T-cell (primary cell): ENCODE data around the gene FMO5. TPM values are rescaled to one million over a fixed set of nuclear protein-coding genes. Genes with fewer than 3 reads are reported as not detected.

Experiments used
- ATAC-seq, 4 experiments: fragments of 200-7000 bp in 3 of 4; fragments of 150-1000 bp in 1 of 4; cut with Tn5 transposase; replicated peaks in 1 of 4; 1 replicate in 3 of 4; 2 replicates in 1 of 4; pipeline ENCODE4 v1.10.0; 2021; ENCODE audit warnings: moderate library complexity in 3 of 4, mild to moderate bottlenecking in 2 of 4, moderate number of reproducible peaks in 1 of 4
- CTCF ChIA-PET, 2 donors: fragments of 300-600 bp; sonication (Branson Sonifier 250); formaldehyde crosslinking; loops; one replicate each; lab custom pipeline; 2022; ENCODE audit warnings: antibody characterized with exemption in 2 of 2; lab: Charles Lee
- POLR2A ChIA-PET, 2 donors: fragments of 300-600 bp; sonication (Branson Sonifier 250); formaldehyde crosslinking; loops; one replicate each; lab custom pipeline; 2022; ENCODE audit warnings: antibody characterized with exemption in 2 of 2; lab: Charles Lee
- DNase-seq, 35 experiments: peaks; one replicate each; pipeline versions ENCODE4 v3.0.0 to v3.0.0-alpha.2; 2013 to 2023
- H3K27ac ChIP-seq: one replicate; pipeline ENCODE4 v1.5.1; 2013; ENCODE audit warnings: low read length
- H3K27me3 ChIP-seq, 2 experiments: replicated peaks in 1 of 2; 1 replicate in 1 of 2; 2 replicates in 1 of 2; pipeline versions ENCODE4 v1.6.1 to v1.7.0; 2013; ENCODE audit warnings: low read length in 1 of 2, mixed read lengths in 1 of 2; ENCODE audit not compliant: control insufficient read depth in 2 of 2, insufficient read depth in 2 of 2; ENCODE audit errors: extremely low read depth in 1 of 2
- H3K36me3 ChIP-seq, 2 donors: 1 replicate in 1 of 2; 2 replicates in 1 of 2; pipeline versions ENCODE4 v1.6.1 to v1.7.0; 2013; ENCODE audit warnings: low read length in 1 of 2; ENCODE audit not compliant: control insufficient read depth in 2 of 2, insufficient read depth in 1 of 2; ENCODE audit errors: extremely low read depth in 1 of 2
- H3K4me1 ChIP-seq, 2 experiments: 1 replicate in 1 of 2; 2 replicates in 1 of 2; pipeline versions ENCODE4 v1.6.1 to v1.7.0; 2013; ENCODE audit warnings: low read length in 2 of 2, mixed read lengths in 1 of 2; ENCODE audit not compliant: insufficient read depth in 2 of 2, control insufficient read depth in 1 of 2; ENCODE audit errors: extremely low read depth in 1 of 2
- H3K4me3 ChIP-seq, 2 donors: 1 replicate in 1 of 2; 2 replicates in 1 of 2; pipeline versions ENCODE4 v1.5.1 to v1.7.0; 2013; ENCODE audit warnings: mild to moderate bottlenecking in 2 of 2, low read length in 1 of 2, moderate library complexity in 1 of 2; ENCODE audit not compliant: control insufficient read depth in 1 of 2; ENCODE audit errors: extremely low read depth in 1 of 2
- H3K9me3 ChIP-seq: 2 replicates; pipeline ENCODE4 v1.7.0; 2013
- H3K27ac Mint-ChIP-seq, 2 donors: one replicate each; pipeline ENCODE4 v1.8.0; 2020 to 2021; ENCODE audit warnings: mild to moderate bottlenecking in 2 of 2, mixed read lengths in 2 of 2
- H3K27me3 Mint-ChIP-seq, 2 donors: one replicate each; pipeline ENCODE4 v1.8.0; 2021 to 2022; ENCODE audit warnings: mixed read lengths in 2 of 2
- H3K36me3 Mint-ChIP-seq: one replicate; pipeline ENCODE4 v1.8.0; 2021; ENCODE audit warnings: mixed read lengths
- H3K4me1 Mint-ChIP-seq, 3 donors: one replicate each; pipeline ENCODE4 v1.8.0; 2020 to 2022; ENCODE audit warnings: mixed read lengths in 3 of 3, mild to moderate bottlenecking in 1 of 3
- H3K4me3 Mint-ChIP-seq, 3 donors: one replicate each; pipeline ENCODE4 v1.8.0; 2020 to 2022; ENCODE audit warnings: mild to moderate bottlenecking in 3 of 3, mixed read lengths in 3 of 3, moderate library complexity in 3 of 3
- H3K9me3 Mint-ChIP-seq, 3 donors: one replicate each; pipeline ENCODE4 v1.8.0; 2020 to 2022; ENCODE audit warnings: mixed read lengths in 3 of 3
- WGBS: methylation state at CpG from one replicate; pipeline ENCODE4 v1.1.5; 2013; ENCODE audit warnings: missing lambda C conversion rate; ENCODE audit not compliant: insufficient coverage; 5-methylcytosine and 5-hydroxymethylcytosine counted together
- total RNA-seq, 35 experiments: library from RNA in 6 of 35; stranded (reverse) in 6 of 35; fragments of 120-200 nt in 1 of 35; gene quantifications; one replicate each; pipeline versions ENCODE4 v1.2.1 to v1.2.4 and lab custom pipeline; 2013 to 2026

Gene FMO5
- total RNA-seq, 5 donors from 2014 or later (not counting 1 experiment from before 2014, with no cell fraction given): 0.23 to 1.4 (median 0.95) TPM

- H3K27ac Mint-ChIP-seq: no peak overlapping the region
- H3K27me3 ChIP-seq: no peaks in the 10 kb centered on the region
- CTCF ChIA-PET: no interaction called here
- no peak overlapping the region for H3K27ac ChIP-seq
- H3K27me3 Mint-ChIP-seq: no peaks in the 10 kb centered on the region
- POLR2A ChIA-PET: no interaction called here
- no peaks in the 10 kb centered on the region for H3K4me1 Mint-ChIP-seq
- no CpG with 5 or more reads among the region's 7 CpGs for WGBS
- no peak overlapping the region for H3K4me3 Mint-ChIP-seq
- no peaks in the 10 kb centered on the region for H3K9me3 Mint-ChIP-seq
- no peaks in the 10 kb centered on the region for H3K36me3 ChIP-seq
- no peak for ATAC-seq
- no peaks in the 10 kb centered on the region for H3K4me1 ChIP-seq
- no peaks in the 10 kb centered on the region for H3K9me3 ChIP-seq
- no peak overlapping the region for H3K4me3 ChIP-seq
- no peaks in the 10 kb centered on the region for H3K36me3 Mint-ChIP-seq
- no peak for DNase-seq
Observed at GRCh38 chr1:147217141-147217540, 8.0 kb downstream of the FMO5 start.

GRCh38 chr1:147216124-147216523 lies 9.0 kb downstream of the FMO5 start:
- Histone ChIP-seq H3K27me3 (no peaks in the 10 kb centered on the region), H3K4me1 (no peaks in the 10 kb centered on the region), H3K27ac (no peak overlapping the region), H3K4me3 (no peak overlapping the region), H3K36me3 (no peaks in the 10 kb centered on the region), H3K9me3 (no peaks in the 10 kb centered on the region)
- DNase-seq: no peak
- 83% methylated on average over 1 of the region's 3 CpGs for WGBS
- H3K4me3 Mint-ChIP-seq: no peak overlapping the region
- H3K4me1 Mint-ChIP-seq: no peaks in the 10 kb centered on the region
- H3K36me3 Mint-ChIP-seq: peaks cover 4% of the 10 kb centered on the region
- H3K27me3 Mint-ChIP-seq: no peaks in the 10 kb centered on the region
- CTCF ChIA-PET: no interaction called here
- H3K9me3 Mint-ChIP-seq: no peaks in the 10 kb centered on the region
- POLR2A ChIA-PET: no interaction called here
- no peak overlapping the region for H3K27ac Mint-ChIP-seq
- ATAC-seq: no peak

- WGBS: no CpG with 5 or more reads among the region's 2 CpGs
- H3K9me3 ChIP-seq: no peaks in the 10 kb centered on the region
- Mint-ChIP-seq H3K27ac (no peak overlapping the region), H3K9me3 (no peaks in the 10 kb centered on the region), H3K27me3 (no peaks in the 10 kb centered on the region), H3K36me3 (peaks cover 4% of the 10 kb centered on the region), H3K4me3 (no peak overlapping the region), H3K4me1 (no peaks in the 10 kb centered on the region)
- H3K4me3 ChIP-seq: no peak overlapping the region
- no peaks in the 10 kb centered on the region for H3K27me3 ChIP-seq
- ATAC-seq: no peak
- H3K4me1 ChIP-seq: no peaks in the 10 kb centered on the region
- CTCF ChIA-PET: no interaction called here
- H3K36me3 ChIP-seq: no peaks in the 10 kb centered on the region
- H3K27ac ChIP-seq: no peak overlapping the region
- POLR2A ChIA-PET: no interaction called here
- DNase-seq: no peak
Observed at GRCh38 chr1:147215540-147215916, 9.6 kb downstream of the FMO5 start.

GRCh38 chr1:147214842-147215539 lies 10.1 kb downstream of the FMO5 start:
- H3K27me3 Mint-ChIP-seq: no peaks in the 10 kb centered on the region
- CTCF ChIA-PET: no interaction called here
- H3K27ac Mint-ChIP-seq: no peak overlapping the region
- Histone ChIP-seq H3K4me1 (no peaks in the 10 kb centered on the region), H3K27me3 (no peaks in the 10 kb centered on the region), H3K9me3 (no peaks in the 10 kb centered on the region), H3K27ac (no peak overlapping the region), H3K36me3 (no peaks in the 10 kb centered on the region), H3K4me3 (no peak overlapping the region)
- no peaks in the 10 kb centered on the region for H3K4me1 Mint-ChIP-seq
- no peak for DNase-seq
- peaks cover 4% of the 10 kb centered on the region for H3K36me3 Mint-ChIP-seq
- no peaks in the 10 kb centered on the region for H3K9me3 Mint-ChIP-seq
- POLR2A ChIA-PET: no interaction called here
- H3K4me3 Mint-ChIP-seq: no peak overlapping the region
- no peak for ATAC-seq

- ChIA-PET POLR2A (no interaction called here), CTCF (no interaction called here)
- Histone ChIP-seq H3K4me3 (no peak overlapping the region), H3K9me3 (no peaks in the 10 kb centered on the region), H3K27ac (no peak overlapping the region), H3K4me1 (no peaks in the 10 kb centered on the region), H3K27me3 (no peaks in the 10 kb centered on the region), H3K36me3 (no peaks in the 10 kb centered on the region)
- H3K4me1 Mint-ChIP-seq: no peaks in the 10 kb centered on the region
- DNase-seq (no peak), ATAC-seq (no peak)
- peaks cover 4% of the 10 kb centered on the region for H3K36me3 Mint-ChIP-seq
- no peaks in the 10 kb centered on the region for H3K9me3 Mint-ChIP-seq
- H3K4me3 Mint-ChIP-seq: no peak overlapping the region
- 33% methylated on average over 1 of the region's 7 CpGs for WGBS
- no peaks in the 10 kb centered on the region for H3K27me3 Mint-ChIP-seq
- H3K27ac Mint-ChIP-seq: no peak overlapping the region
Observed at GRCh38 chr1:147214325-147214724, 10.8 kb downstream of the FMO5 start.

GRCh38 chr1:147213271-147213670 lies 11.9 kb downstream of the FMO5 start:
- peaks cover 4% of the 10 kb centered on the region for H3K36me3 Mint-ChIP-seq
- POLR2A ChIA-PET: no interaction called here
- no peaks in the 10 kb centered on the region for H3K9me3 Mint-ChIP-seq
- H3K27ac Mint-ChIP-seq: no peak overlapping the region
- H3K27ac ChIP-seq: no peak overlapping the region
- H3K4me1 Mint-ChIP-seq: no peaks in the 10 kb centered on the region
- H3K27me3 Mint-ChIP-seq: no peaks in the 10 kb centered on the region
- ATAC-seq (no peak), DNase-seq (no peak)
- H3K4me3 Mint-ChIP-seq: no peak overlapping the region
- CTCF ChIA-PET: no interaction called here
- no peaks in the 10 kb centered on the region for H3K27me3 ChIP-seq
- H3K9me3 ChIP-seq: no peaks in the 10 kb centered on the region
- no peaks in the 10 kb centered on the region for H3K36me3 ChIP-seq
- H3K4me1 ChIP-seq: no peaks in the 10 kb centered on the region
- H3K4me3 ChIP-seq: no peak overlapping the region

- CTCF ChIA-PET: no interaction called here
Observed at GRCh38 chr1:147211577-147211976, 13.6 kb downstream of the FMO5 start.

More at GRCh38 chr1:147211577-147211976, 13.6 kb downstream of the FMO5 start:
- no peaks in the 10 kb centered on the region for H3K36me3 ChIP-seq
- Mint-ChIP-seq H3K36me3 (peaks cover 9% of the 10 kb centered on the region), H3K4me1 (no peaks in the 10 kb centered on the region), H3K9me3 (no peaks in the 10 kb centered on the region), H3K4me3 (no peak overlapping the region), H3K27ac (no peak overlapping the region), H3K27me3 (no peaks in the 10 kb centered on the region)
- no peaks in the 10 kb centered on the region for H3K27me3 ChIP-seq
- POLR2A ChIA-PET: no interaction called here
- DNase-seq (no peak), ATAC-seq (no peak)
- no peaks in the 10 kb centered on the region for H3K4me1 ChIP-seq
- H3K27ac ChIP-seq: no peak overlapping the region
- 100% methylated on average over 2 of the region's 2 CpGs for WGBS
- H3K4me3 ChIP-seq: no peak overlapping the region
- no peaks in the 10 kb centered on the region for H3K9me3 ChIP-seq
